HEK293 (cell line): ENCODE data around the gene ZNF112.

Experiments
- CTCF ChIP-seq: fragments of 450-650 bp; formaldehyde crosslinking; IDR thresholded peaks from 2 replicates; pipeline ENCODE4 v1.5.1; 2016; ENCODE audit warnings: missing biosample characterization, missing genetic modification characterization
- ELK4 ChIP-seq: IDR thresholded peaks from 2 replicates; pipeline ENCODE4 v1.6.1; 2011; ENCODE audit warnings: mild to moderate bottlenecking, low read depth, low read length, borderline replicate concordance
- GLI4 ChIP-seq: fragments of 450-650 bp; formaldehyde crosslinking; IDR thresholded peaks from 2 replicates; pipeline ENCODE4 v1.5.1; 2016; ENCODE audit warnings: missing biosample characterization, missing genetic modification characterization
- PBX3 ChIP-seq: sonication (generic); formaldehyde crosslinking; IDR thresholded peaks from 2 replicates; pipeline ENCODE4 v1.8.1; 2022; ENCODE audit warnings: mild to moderate bottlenecking, moderate library complexity, missing genetic modification reagents
- PRDM1 ChIP-seq: fragments of 450-650 bp; formaldehyde crosslinking; IDR thresholded peaks from 2 replicates; pipeline ENCODE4; 2016; ENCODE audit warnings: missing biosample characterization, missing genetic modification characterization
- REST ChIP-seq: fragments of 450-650 bp; formaldehyde crosslinking; IDR thresholded peaks from 2 replicates; pipeline ENCODE4 v1.5.1; 2016; ENCODE audit warnings: missing biosample characterization, missing genetic modification characterization
- TCF7L2 ChIP-seq: IDR thresholded peaks from 2 replicates; pipeline ENCODE4 v1.6.1; 2011; ENCODE audit warnings: low read depth, mild to moderate bottlenecking, inconsistent platforms, low read length, moderate library complexity, borderline replicate concordance
- ZNF112 ChIP-seq: fragments of 450-650 bp; formaldehyde crosslinking; IDR thresholded peaks from 2 replicates; pipeline ENCODE4 v1.5.0; 2017; ENCODE audit warnings: missing biosample characterization, missing genetic modification characterization
- ZNF23 ChIP-seq: fragments of 450-650 bp; formaldehyde crosslinking; IDR thresholded peaks from 2 replicates; pipeline ENCODE4 v1.5.1; 2016; ENCODE audit warnings: missing biosample characterization, missing genetic modification characterization, borderline replicate concordance
- ZNF311 ChIP-seq: fragments of 450-650 bp; formaldehyde crosslinking; IDR thresholded peaks from 2 replicates; pipeline ENCODE4 v1.5.1; 2017; ENCODE audit warnings: missing biosample characterization, missing genetic modification characterization, borderline replicate concordance
- ZNF335 ChIP-seq: fragments of 450-650 bp; formaldehyde crosslinking; conservative IDR thresholded peaks from 2 replicates; pipeline ENCODE4 v1.5.1; 2016; ENCODE audit warnings: missing biosample characterization, missing genetic modification characterization
- ZNF549 ChIP-seq: fragments of 450-650 bp; IDR thresholded peaks from 2 replicates; pipeline ENCODE4 v1.5.1; 2018; ENCODE audit warnings: missing biosample characterization, missing genetic modification characterization, mild to moderate bottlenecking, inconsistent platforms, moderate library complexity
- ZNF645 ChIP-seq: fragments of 450-650 bp; formaldehyde crosslinking; IDR thresholded peaks from 2 replicates; pipeline ENCODE4; 2016; ENCODE audit warnings: missing biosample characterization, missing genetic modification characterization
- ZNF747 ChIP-seq: fragments of 450-650 bp; formaldehyde crosslinking; IDR thresholded peaks from 2 replicates; pipeline ENCODE4 v1.5.1; 2016; ENCODE audit warnings: missing biosample characterization, missing genetic modification characterization

- TF ChIP-seq ELK4 (no peak), CTCF (tag by site-specific recombination) (no peak), ZNF311 (tag by site-specific recombination) (no peak), PBX3 (no peak), ZNF645 (tag by site-specific recombination) (no peak), ZNF335 (tag by site-specific recombination) (no peak), GLI4 (tag by site-specific recombination) (no peak), ZNF549 (tag by site-specific recombination) (no peak), TCF7L2 (no peak), ZNF112 (tag by site-specific recombination) (no peak), PRDM1 (tag by site-specific recombination) (no peak), ZNF747 (no peak), ZNF23 (tag by site-specific recombination) (no peak), REST (tag by site-specific recombination) (no peak)
These were observed 14.7 kb downstream of the ZNF112 start for GRCh38 chr19:44341794-44342193.
